ENCODE data around the gene CXCR4.

Gene CXCR4

GRCh38 chr2:136131961-136132824 lies 14.2 kb upstream of the CXCR4 start:
- DNase-seq (ENCODE audit: low read depth in 3 of 3): peak in 2 of 3 donors; percentile 47 to 66

- no peak for DNase-seq (ENCODE audit: low read depth in 3 of 3)
Measured at GRCh38 chr2:136131484-136131960, 13.6 kb upstream of the CXCR4 start.

- no peak for DNase-seq (ENCODE audit: low read depth in 3 of 3)
Measured at GRCh38 chr2:136130511-136130910, 12.6 kb upstream of the CXCR4 start.

- no peak for DNase-seq (ENCODE audit: low read depth in 3 of 3)
Measured at GRCh38 chr2:136130045-136130444, 12.1 kb upstream of the CXCR4 start.

- no peak for DNase-seq (ENCODE audit: low read depth in 3 of 3)
Measured at GRCh38 chr2:136129601-136130000, 11.7 kb upstream of the CXCR4 start.

GRCh38 chr2:136128905-136129304 lies 11.0 kb upstream of the CXCR4 start:
- no peak for DNase-seq (ENCODE audit: low read depth in 3 of 3)

GRCh38 chr2:136128366-136128765 lies 10.4 kb upstream of the CXCR4 start:
- no peak for DNase-seq (ENCODE audit: low read depth in 3 of 3)

GRCh38 chr2:136127356-136127755 lies 9.4 kb upstream of the CXCR4 start:
- no peak for DNase-seq (ENCODE audit: low read depth in 3 of 3)

GRCh38 chr2:136126421-136126926 lies 8.5 kb upstream of the CXCR4 start:
- no peak for DNase-seq (ENCODE audit: low read depth in 3 of 3)

- DNase-seq (ENCODE audit: low read depth in 3 of 3): no peak
Measured at GRCh38 chr2:136126021-136126420, 8.1 kb upstream of the CXCR4 start.

- DNase-seq (ENCODE audit: low read depth in 3 of 3): no peak
Measured at GRCh38 chr2:136125236-136125635, 7.3 kb upstream of the CXCR4 start.

GRCh38 chr2:136124805-136125204 lies 6.9 kb upstream of the CXCR4 start:
- DNase-seq (ENCODE audit: low read depth in 3 of 3): no peak

GRCh38 chr2:136122661-136123060 lies 4.7 kb upstream of the CXCR4 start:
- no peak for DNase-seq (ENCODE audit: low read depth in 3 of 3)

GRCh38 chr2:136121204-136121910 lies 3.4 kb upstream of the CXCR4 start:
- DNase-seq (ENCODE audit: low read depth in 3 of 3): no peak

- DNase-seq (ENCODE audit: low read depth in 3 of 3): no peak
Measured at GRCh38 chr2:136119717-136120675, 2.0 kb upstream of the CXCR4 start.

GRCh38 chr2:136118819-136119716 lies 1.1 kb upstream of the CXCR4 start:
- DNase-seq (ENCODE audit: low read depth in 3 of 3): peak in 2 of 3 donors; percentile 47 to 75

GRCh38 chr2:136117391-136117841 lies 533 bp downstream of the CXCR4 start:
- DNase-seq (ENCODE audit: low read depth in 3 of 3): peak in 2 of 3 donors; percentile 29 to 51

- DNase-seq (ENCODE audit: low read depth in 3 of 3): peak in 1 of 3 donors; percentile 41
Measured at GRCh38 chr2:136116813-136117390, 1.0 kb downstream of the CXCR4 start.

GRCh38 chr2:136116151-136116812 lies 1.7 kb downstream of the CXCR4 start:
- DNase-seq (ENCODE audit: low read depth in 3 of 3): peak in 1 of 3 donors; percentile 57
